Hepatocyte (in vitro differentiated cells): Measurements from ENCODE around the gene MFSD2A. TPM values are rescaled to one million over a fixed set of nuclear protein-coding genes. Genes with fewer than 3 reads are reported as not detected.

Experiments used
- DNase-seq: peaks from one replicate; pipeline ENCODE4 v3.0.0-alpha.2; 2016; ENCODE audit warnings: low spot score
- H2AFZ ChIP-seq: fragments of 200-600 bp; sonication (generic); 2 replicates; pipeline ENCODE4 v1.6.0; 2016; ENCODE audit warnings: antibody characterized with exemption, mild to moderate bottlenecking
- H3K27ac ChIP-seq: fragments of 200-600 bp; sonication (generic); 2 replicates; pipeline ENCODE4 v1.5.1; 2016; ENCODE audit warnings: mild to moderate bottlenecking
- H3K27me3 ChIP-seq: fragments of 200-600 bp; sonication (generic); 2 replicates; pipeline ENCODE4 v1.6.1; 2016
- H3K36me3 ChIP-seq: fragments of 200-600 bp; sonication (generic); replicated peaks from 2 replicates; pipeline ENCODE4 v1.5.1; 2016; ENCODE audit warnings: low read depth; ENCODE audit not compliant: insufficient read depth
- H3K4me1 ChIP-seq: fragments of 200-600 bp; sonication (generic); 2 replicates; pipeline ENCODE4 v1.5.1; 2016; ENCODE audit warnings: mild to moderate bottlenecking, moderate library complexity; ENCODE audit not compliant: insufficient read depth
- H3K4me2 ChIP-seq: fragments of 200-600 bp; sonication (generic); 2 replicates; pipeline ENCODE4 v1.6.0; 2016
- H3K4me3 ChIP-seq: fragments of 200-600 bp; sonication (generic); 2 replicates; pipeline ENCODE4 v1.5.1; 2016; ENCODE audit warnings: mild to moderate bottlenecking
- H3K79me2 ChIP-seq: fragments of 200-600 bp; sonication (generic); 2 replicates; pipeline ENCODE4 v1.6.0; 2017; ENCODE audit warnings: mild to moderate bottlenecking
- H3K9me2 ChIP-seq: fragments of 200-600 bp; sonication (generic); replicated peaks from 2 replicates; pipeline ENCODE4 v1.6.0; 2017; ENCODE audit warnings: mild to moderate bottlenecking; ENCODE audit not compliant: insufficient read depth
- H3K9me3 ChIP-seq: fragments of 200-600 bp; sonication (generic); 2 replicates; pipeline ENCODE4 v1.5.1; 2016; ENCODE audit warnings: low read depth, mild to moderate bottlenecking
- H4K20me1 ChIP-seq: fragments of 200-600 bp; sonication (generic); 2 replicates; pipeline ENCODE4 v1.6.0; 2016; ENCODE audit warnings: mild to moderate bottlenecking; ENCODE audit not compliant: insufficient read depth, poor library complexity, severe bottlenecking
- EZH2 ChIP-seq: fragments of 200-600 bp; sonication (generic); IDR thresholded peaks from 2 replicates; pipeline ENCODE4 v1.6.1; 2016; ENCODE audit warnings: antibody characterized with exemption, mild to moderate bottlenecking, borderline replicate concordance
- EZH2phosphoT487 ChIP-seq: fragments of 200-600 bp; sonication (generic); IDR thresholded peaks from one replicate; pipeline ENCODE4 v1.6.1; 2018; ENCODE audit warnings: antibody characterized with exemption, mild to moderate bottlenecking, low read depth, moderate library complexity; ENCODE audit not compliant: unreplicated experiment, severe bottlenecking
- WGBS: methylation state at CpG from one replicate; pipeline ENCODE4 v1.1.6; 2016; ENCODE audit warnings: low lambda C conversion rate; ENCODE audit errors: missing lambda C conversion rate; 5-methylcytosine and 5-hydroxymethylcytosine counted together
- polyA plus RNA-seq: library from polyadenylated mRNA; unstranded; fragments of >200 nt; fragmentation: Nextera tagmentation; extraction: Ambion mirVana; gene quantifications from 2 replicates; pipeline ENCODE4 v1.2.1, GENCODE V29; 2016
- total RNA-seq: library from RNA; depleted of rRNA; stranded (reverse); fragments of >200 nt; gene quantifications from 2 replicates; pipeline ENCODE4 v1.2.3, GENCODE V29; 2014
- TF ChIP-seq, protein P1 (sequence below): fragments of 200-600 bp; sonication (generic); IDR thresholded peaks from 2 replicates; pipeline ENCODE4 v1.5.1; 2016; ENCODE audit warnings: antibody characterized with exemption, mild to moderate bottlenecking; ENCODE audit not compliant: poor library complexity

Gene MFSD2A
- total and polyA plus RNA-seq, 2 experiments from 2014 or later, result 4.8 to 9.8 TPM

DNA sequence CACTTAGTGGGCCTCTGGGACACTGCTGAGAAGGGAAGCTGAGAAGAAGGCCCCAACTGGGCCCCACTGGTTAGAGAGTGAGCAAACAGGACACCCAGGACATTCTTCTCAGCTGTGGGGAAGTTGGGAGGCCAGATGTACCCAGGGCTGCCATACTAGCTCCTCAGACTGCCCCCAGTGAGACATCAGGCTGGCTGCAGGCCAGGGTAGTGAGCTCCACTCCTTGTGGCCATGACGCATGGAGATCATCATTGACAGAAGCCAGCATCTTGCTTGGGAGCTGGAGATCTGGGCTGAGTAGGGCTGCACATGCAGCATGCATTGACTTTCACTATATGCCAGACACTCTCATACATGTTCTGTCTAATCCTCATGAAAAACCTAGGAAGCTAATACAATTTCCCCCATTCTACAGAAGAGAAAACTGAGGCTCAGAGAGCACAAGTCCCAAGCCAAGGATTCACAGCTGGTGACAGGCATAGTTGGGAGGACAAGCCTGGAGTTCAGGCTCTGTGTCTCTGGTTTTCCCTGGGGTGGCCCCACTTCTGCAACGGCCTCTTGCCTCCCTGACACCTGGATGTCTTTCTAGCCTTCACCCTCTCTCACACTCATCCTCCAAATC lies 29.1 kb upstream of the MFSD2A start:
- TF ChIP-seq, protein P1, sequence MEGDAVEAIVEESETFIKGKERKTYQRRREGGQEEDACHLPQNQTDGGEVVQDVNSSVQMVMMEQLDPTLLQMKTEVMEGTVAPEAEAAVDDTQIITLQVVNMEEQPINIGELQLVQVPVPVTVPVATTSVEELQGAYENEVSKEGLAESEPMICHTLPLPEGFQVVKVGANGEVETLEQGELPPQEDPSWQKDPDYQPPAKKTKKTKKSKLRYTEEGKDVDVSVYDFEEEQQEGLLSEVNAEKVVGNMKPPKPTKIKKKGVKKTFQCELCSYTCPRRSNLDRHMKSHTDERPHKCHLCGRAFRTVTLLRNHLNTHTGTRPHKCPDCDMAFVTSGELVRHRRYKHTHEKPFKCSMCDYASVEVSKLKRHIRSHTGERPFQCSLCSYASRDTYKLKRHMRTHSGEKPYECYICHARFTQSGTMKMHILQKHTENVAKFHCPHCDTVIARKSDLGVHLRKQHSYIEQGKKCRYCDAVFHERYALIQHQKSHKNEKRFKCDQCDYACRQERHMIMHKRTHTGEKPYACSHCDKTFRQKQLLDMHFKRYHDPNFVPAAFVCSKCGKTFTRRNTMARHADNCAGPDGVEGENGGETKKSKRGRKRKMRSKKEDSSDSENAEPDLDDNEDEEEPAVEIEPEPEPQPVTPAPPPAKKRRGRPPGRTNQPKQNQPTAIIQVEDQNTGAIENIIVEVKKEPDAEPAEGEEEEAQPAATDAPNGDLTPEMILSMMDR, result no peak
- TF ChIP-seq EZH2phosphoT487 (no peak), EZH2 (no peak)
- no peak for DNase-seq
- 91% methylated on average over 2 of the region's 2 CpGs for WGBS
- Histone ChIP-seq H3K27me3 (peaks cover 21% of the 10 kb centered on the region), H3K4me1 (peaks cover 6% of the 10 kb centered on the region), H3K9me2 (no peaks in the 10 kb centered on the region), H3K4me2 (no peak overlapping the region), H4K20me1 (no peaks in the 10 kb centered on the region), H3K9me3 (no peaks in the 10 kb centered on the region), H3K27ac (no peak overlapping the region), H3K36me3 (no peaks in the 10 kb centered on the region), H3K4me3 (no peak overlapping the region), H3K79me2 (no peaks in the 10 kb centered on the region), H2AFZ (no peak overlapping the region)

GRCh38 chr1:39926343-39926793 lies 28.6 kb upstream of the MFSD2A start:
- H3K9me3 ChIP-seq, result no peaks in the 10 kb centered on the region
- no peak overlapping the region for H3K4me3 ChIP-seq
- peaks cover 6% of the 10 kb centered on the region for H3K4me1 ChIP-seq
- no peak overlapping the region for H3K4me2 ChIP-seq
- 68% methylated on average over 6 of the region's 6 CpGs for WGBS
- H3K79me2 ChIP-seq, result no peaks in the 10 kb centered on the region
- H4K20me1 ChIP-seq, result no peaks in the 10 kb centered on the region
- H3K9me2 ChIP-seq, result no peaks in the 10 kb centered on the region
- peaks cover 19% of the 10 kb centered on the region for H3K27me3 ChIP-seq
- TF ChIP-seq EZH2, result no peak
- no peak overlapping the region for H2AFZ ChIP-seq
- H3K27ac ChIP-seq, result no peak overlapping the region
- no peak for DNase-seq
- H3K36me3 ChIP-seq, result no peaks in the 10 kb centered on the region

- Histone ChIP-seq H3K4me3 (no peak overlapping the region), H3K9me2 (no peaks in the 10 kb centered on the region), H3K4me1 (peaks cover 6% of the 10 kb centered on the region), H3K27ac (no peak overlapping the region), H3K79me2 (no peaks in the 10 kb centered on the region), H3K36me3 (no peaks in the 10 kb centered on the region), H3K27me3 (peaks cover 14% of the 10 kb centered on the region), H4K20me1 (no peaks in the 10 kb centered on the region), H3K4me2 (no peak overlapping the region), H3K9me3 (no peaks in the 10 kb centered on the region), H2AFZ (no peak overlapping the region)
- no peak for TF ChIP-seq EZH2phosphoT487
- TF ChIP-seq, protein P1, result no peak
- no peak for DNase-seq
- WGBS, result 77% methylated on average over 6 of the region's 6 CpGs
Observed at GRCh38 chr1:39926820-39927219, 28.1 kb upstream of the MFSD2A start.

- no peak overlapping the region for H2AFZ ChIP-seq
- no peaks in the 10 kb centered on the region for H3K79me2 ChIP-seq
- no peaks in the 10 kb centered on the region for H4K20me1 ChIP-seq
- H3K4me2 ChIP-seq, result no peak overlapping the region
- H3K4me3 ChIP-seq, result no peak overlapping the region
- H3K27me3 ChIP-seq, result peaks cover 7% of the 10 kb centered on the region
- DNase-seq, result no peak
- TF ChIP-seq, protein P1, result no peak
- TF ChIP-seq EZH2phosphoT487 (no peak), EZH2 (no peak)
- no peak overlapping the region for H3K27ac ChIP-seq
- WGBS, result 86% methylated on average over 3 of the region's 3 CpGs
- H3K9me2 ChIP-seq, result no peaks in the 10 kb centered on the region
- no peaks in the 10 kb centered on the region for H3K9me3 ChIP-seq
- H3K4me1 ChIP-seq, result peaks cover 6% of the 10 kb centered on the region
- H3K36me3 ChIP-seq, result no peaks in the 10 kb centered on the region
Observed at GRCh38 chr1:39927538-39927937, 27.4 kb upstream of the MFSD2A start.
